SK-N-SH (cell line): Measurements from ENCODE around the gene MYMX. TPM values are rescaled to one million over a fixed set of nuclear protein-coding genes. Genes with fewer than 3 reads are reported as not detected.

Experiments
- CTCF ChIA-PET: fragments of 300-600, 350-600 bp; formaldehyde crosslinking; extraction: SDS; loops from one replicate; lab custom pipeline; 2021; lab: Yijun Ruan, JAX
- POLR2A ChIA-PET: fragments of 350-600 bp; sonication (Branson Sonifier 250); formaldehyde crosslinking; extraction: SDS; loops from one replicate; lab custom pipeline; 2020; ENCODE audit warnings: antibody characterized with exemption, inconsistent platforms; lab: Yijun Ruan, JAX
- DNase-seq: peaks from one replicate; pipeline ENCODE4 v3.0.0; 2012
- H2AFZ ChIP-seq: fragments of 200-600 bp; sonication (generic); 2 replicates; pipeline ENCODE4 v1.8.1; 2016; ENCODE audit warnings: antibody characterized with exemption, mild to moderate bottlenecking, low read depth
- H3F3A ChIP-seq: fragments of 200-600 bp; sonication (generic); replicated peaks from 2 replicates; pipeline ENCODE3; 2016; ENCODE audit warnings: antibody characterized with exemption, mild to moderate bottlenecking; ENCODE audit not compliant: insufficient read depth
- H3K27ac ChIP-seq, 2 experiments: fragments of 200-500 bp in 1 of 2; fragments of 200-600 bp in 1 of 2; sonication (Bioruptor generic) in 1 of 2; sonication (generic), shearing (Covaris generic) in 1 of 2; 2 replicates each; pipeline versions ENCODE4 v1.5.1 to v1.6.1; 2014 to 2016; ENCODE audit warnings: low read depth in 2 of 2, inconsistent platforms in 1 of 2, low read length in 1 of 2, mild to moderate bottlenecking in 1 of 2, mixed read lengths in 1 of 2
- H3K27me3 ChIP-seq: fragments of 200-600 bp; sonication (generic), shearing (Covaris generic); 2 replicates; pipeline ENCODE4 v1.6.1; 2016; ENCODE audit warnings: mixed run types; ENCODE audit not compliant: insufficient read depth
- H3K36me3 ChIP-seq, 2 experiments: fragments of 200-500 bp in 1 of 2; fragments of 200-600 bp in 1 of 2; sonication (Bioruptor generic) in 1 of 2; sonication (generic) in 1 of 2; replicated peaks in 1 of 2; 2 replicates each; pipeline versions ENCODE3 to v1.5.1; 2014 to 2016; ENCODE audit warnings: low read length in 1 of 2, mild to moderate bottlenecking in 1 of 2; ENCODE audit not compliant: insufficient read depth in 2 of 2, control insufficient read depth in 1 of 2
- H3K4me1 ChIP-seq, 2 experiments: fragments of 200-500 bp in 1 of 2; fragments of 200-600 bp in 1 of 2; sonication (Bioruptor generic) in 1 of 2; sonication (generic), shearing (Covaris generic) in 1 of 2; 2 replicates each; pipeline versions ENCODE4 v1.5.1 to v1.6.1; 2014 to 2016; ENCODE audit warnings: low read depth in 1 of 2, low read length in 1 of 2, mixed run types in 1 of 2; ENCODE audit not compliant: insufficient read depth in 2 of 2, control insufficient read depth in 1 of 2
- H3K4me2 ChIP-seq: fragments of 200-600 bp; sonication (generic), shearing (Covaris generic); 2 replicates; pipeline ENCODE4 v1.6.1; 2017; ENCODE audit warnings: mixed run types
- H3K4me3 ChIP-seq, 2 experiments: fragments of 200-500 bp in 1 of 2; fragments of 200-600 bp in 1 of 2; sonication (Bioruptor generic) in 1 of 2; sonication (generic), shearing (Covaris generic) in 1 of 2; 2 replicates each; pipeline versions ENCODE4 v1.5.1 to v1.8.1; 2014 to 2016; ENCODE audit warnings: low read depth in 2 of 2, inconsistent platforms in 1 of 2, low read length in 1 of 2, mild to moderate bottlenecking in 1 of 2, mixed read lengths in 1 of 2, moderate library complexity in 1 of 2
- H3K79me2 ChIP-seq: fragments of 200-600 bp; sonication (generic); 2 replicates; pipeline ENCODE4 v1.8.1; 2017; ENCODE audit warnings: mild to moderate bottlenecking; ENCODE audit not compliant: insufficient read depth
- H3K9ac ChIP-seq: fragments of 200-600 bp; sonication (generic); 2 replicates; pipeline ENCODE4 v1.6.1; 2017; ENCODE audit warnings: mixed run types
- H3K9me2 ChIP-seq: fragments of 200-600 bp; sonication (generic); 2 replicates; pipeline ENCODE4 v1.6.1; 2017; ENCODE audit warnings: mixed run types
- H3K9me3 ChIP-seq: fragments of 200-600 bp; sonication (generic); 2 replicates; pipeline ENCODE4 v1.6.1; 2017; ENCODE audit warnings: mixed run types, mild to moderate bottlenecking, moderate library complexity
- H4K20me1 ChIP-seq: fragments of 200-600 bp; sonication (generic); 2 replicates; pipeline ENCODE4 v1.6.1; 2017; ENCODE audit warnings: mild to moderate bottlenecking, mixed run types; ENCODE audit not compliant: insufficient read depth
- CTCF ChIP-seq: fragments of 200-600 bp; sonication (generic); IDR thresholded peaks from 2 replicates; pipeline ENCODE4 v1.6.1; 2017; ENCODE audit warnings: antibody characterized with exemption, mild to moderate bottlenecking, moderate library complexity
- ELF1 ChIP-seq: IDR thresholded peaks from 2 replicates; pipeline ENCODE4 v1.4.0; 2012
- EZH2phosphoT487 ChIP-seq: fragments of 200-600 bp; sonication (generic); IDR thresholded peaks from 2 replicates; pipeline ENCODE4 v1.6.1; 2017; ENCODE audit warnings: low read depth, mixed run types, mild to moderate bottlenecking, antibody characterized with exemption, moderate library complexity, borderline replicate concordance
- NFIC ChIP-seq: IDR thresholded peaks from 2 replicates; pipeline ENCODE4 v1.4.0; 2012; ENCODE audit warnings: borderline replicate concordance
- RAD21 ChIP-seq: IDR thresholded peaks from 2 replicates; pipeline ENCODE4 v1.6.1; 2012; ENCODE audit warnings: mild to moderate bottlenecking, low read length
- RCOR1 ChIP-seq: fragments of 150-350 bp; IDR thresholded peaks from 2 replicates; pipeline ENCODE4 v1.6.1; 2017; ENCODE audit warnings: antibody characterized with exemption, low read length
- RFX5 ChIP-seq: IDR thresholded peaks from 2 replicates; pipeline ENCODE4 v1.6.1; 2012; ENCODE audit warnings: mild to moderate bottlenecking, improper control_type of control experiment, low read length
- SIN3A ChIP-seq: IDR thresholded peaks from 2 replicates; pipeline ENCODE4 v1.6.1; 2012; ENCODE audit warnings: low read depth, mild to moderate bottlenecking, low read length, moderate library complexity, borderline replicate concordance
- TCF12 ChIP-seq: IDR thresholded peaks from 2 replicates; pipeline ENCODE4 v1.4.0; 2012
- TEAD4 ChIP-seq: IDR thresholded peaks from 2 replicates; pipeline ENCODE4 v1.4.0; 2012; ENCODE audit warnings: mild to moderate bottlenecking, borderline replicate concordance; ENCODE audit not compliant: insufficient read depth
- WGBS: methylation state at CpG from one replicate; pipeline ENCODE4 v1.1.6; 2017; ENCODE audit warnings: low lambda C conversion rate; 5-methylcytosine and 5-hydroxymethylcytosine counted together
- polyA plus RNA-seq, 3 experiments: library from polyadenylated mRNA; depleted of rRNA; stranded (reverse); fragments of >200 nt; gene quantifications; 2 replicates each; pipeline ENCODE4 v1.2.3, GENCODE V29; 2012
- TF ChIP-seq, protein P1 (sequence below): fragments of 150-350 bp; IDR thresholded peaks from 2 replicates; pipeline ENCODE4 v1.6.1; 2017; ENCODE audit warnings: antibody characterized with exemption, low read length, low read depth, borderline replicate concordance
- TF ChIP-seq, protein P2 (sequence below): IDR thresholded peaks from 2 replicates; pipeline ENCODE4 v1.4.0; 2012; ENCODE audit warnings: low read depth, borderline replicate concordance

Gene MYMX
- polyA plus RNA-seq, 1 of the 3 experiments (the other 2 are of a cell fraction), result not detected

DNA sequence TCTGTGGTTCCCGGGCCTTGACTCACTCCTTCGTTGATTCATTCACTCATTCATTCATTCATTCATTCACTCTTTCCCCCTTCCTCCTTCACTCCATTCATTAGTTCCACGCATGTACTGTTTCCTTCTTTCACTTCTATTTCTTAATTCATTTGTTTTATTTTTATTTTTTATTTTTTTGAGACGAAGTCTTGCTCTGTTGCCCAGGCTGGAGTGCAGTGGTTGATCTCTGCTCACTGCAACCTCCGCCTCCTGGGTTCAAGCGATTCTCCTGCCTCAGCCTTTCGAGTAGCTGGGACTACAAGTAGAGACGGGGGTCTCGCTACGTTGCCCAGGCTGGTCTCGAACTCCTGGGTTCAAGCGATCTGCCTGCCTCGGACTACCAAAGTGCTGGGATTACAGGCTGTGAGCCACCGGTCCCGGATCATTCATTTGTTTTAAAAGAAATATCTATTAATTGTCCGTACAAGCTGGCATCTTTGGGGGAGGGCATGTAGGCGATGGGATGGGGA, 49.1 kb downstream of the MYMX start:
- no peak overlapping the region for H3K27ac ChIP-seq
- H3K9me2 ChIP-seq, result no peaks in the 10 kb centered on the region
- H3K9me3 ChIP-seq, result no peaks in the 10 kb centered on the region
- no peaks in the 10 kb centered on the region for H4K20me1 ChIP-seq
- peak overlapping the region in 1 of 2 experiments; percentile 89; a peak in 1 of 4 replicates for H3K4me3 ChIP-seq
- WGBS, result 70% methylated on average over 17 of the region's 17 CpGs
- H3F3A ChIP-seq, result peaks cover 11% of the 10 kb centered on the region
- POLR2A ChIA-PET, result no interaction called here
- H3K4me2 ChIP-seq, result peak overlapping the region; percentile 94; the same call in 1 of the 2 replicates
- H3K4me1 ChIP-seq, result peaks cover 16 to 35% of the 10 kb centered on the region in 2 experiments; a peak in 2 of 4 replicates
- DNase-seq, result no peak
- peaks cover 0 to 2% of the 10 kb centered on the region in 2 experiments for H3K36me3 ChIP-seq
- H3K9ac ChIP-seq, result no peak overlapping the region
- H3K27me3 ChIP-seq, result peaks cover 20% of the 10 kb centered on the region
- H3K79me2 ChIP-seq, result peaks cover 21% of the 10 kb centered on the region; the same call in 1 of the 2 replicates
- CTCF ChIA-PET, result interaction anchor here (1.0 to 9.1 kb wide), 5 partner anchors 10 to 70 kb away, joined by 3 to 238 read pairs (median 59); partner anchors contain the start of gene SLC35B2
- TF ChIP-seq NFIC (no peak), CTCF (no peak), RCOR1 (no peak), RAD21 (no peak), SIN3A (no peak), RFX5 (no peak), ELF1 (no peak), TEAD4 (no peak), TCF12 (no peak), EZH2phosphoT487 (no peak)
- TF ChIP-seq, protein P1, sequence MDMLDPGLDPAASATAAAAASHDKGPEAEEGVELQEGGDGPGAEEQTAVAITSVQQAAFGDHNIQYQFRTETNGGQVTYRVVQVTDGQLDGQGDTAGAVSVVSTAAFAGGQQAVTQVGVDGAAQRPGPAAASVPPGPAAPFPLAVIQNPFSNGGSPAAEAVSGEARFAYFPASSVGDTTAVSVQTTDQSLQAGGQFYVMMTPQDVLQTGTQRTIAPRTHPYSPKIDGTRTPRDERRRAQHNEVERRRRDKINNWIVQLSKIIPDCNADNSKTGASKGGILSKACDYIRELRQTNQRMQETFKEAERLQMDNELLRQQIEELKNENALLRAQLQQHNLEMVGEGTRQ, result no peak
- TF ChIP-seq, protein P2, sequence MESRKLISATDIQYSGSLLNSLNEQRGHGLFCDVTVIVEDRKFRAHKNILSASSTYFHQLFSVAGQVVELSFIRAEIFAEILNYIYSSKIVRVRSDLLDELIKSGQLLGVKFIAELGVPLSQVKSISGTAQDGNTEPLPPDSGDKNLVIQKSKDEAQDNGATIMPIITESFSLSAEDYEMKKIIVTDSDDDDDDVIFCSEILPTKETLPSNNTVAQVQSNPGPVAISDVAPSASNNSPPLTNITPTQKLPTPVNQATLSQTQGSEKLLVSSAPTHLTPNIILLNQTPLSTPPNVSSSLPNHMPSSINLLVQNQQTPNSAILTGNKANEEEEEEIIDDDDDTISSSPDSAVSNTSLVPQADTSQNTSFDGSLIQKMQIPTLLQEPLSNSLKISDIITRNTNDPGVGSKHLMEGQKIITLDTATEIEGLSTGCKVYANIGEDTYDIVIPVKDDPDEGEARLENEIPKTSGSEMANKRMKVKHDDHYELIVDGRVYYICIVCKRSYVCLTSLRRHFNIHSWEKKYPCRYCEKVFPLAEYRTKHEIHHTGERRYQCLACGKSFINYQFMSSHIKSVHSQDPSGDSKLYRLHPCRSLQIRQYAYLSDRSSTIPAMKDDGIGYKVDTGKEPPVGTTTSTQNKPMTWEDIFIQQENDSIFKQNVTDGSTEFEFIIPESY, result no peak
- TF ChIP-seq, all 33 proteins: peak for 0
- H2AFZ ChIP-seq, result no peak overlapping the region
